ENCODE measurements around the gene ULBP1.

GRCh38 chr6:149977221-149977620, 13.5 kb downstream of the ULBP1 start:
- TF ChIP-seq GATA3 (IDR thresholded peaks at IDR 0.05; ENCODE audit: low read depth, low read length) (no peak), GATA2 (IDR thresholded peaks at IDR 0.05; ENCODE audit: low read depth, low read length) (no peak)

All from SH-SY5Y (cell line).